Endothelial cell of umbilical vein (primary cell): ENCODE data around the gene PRKAG2. TPM values are rescaled to one million over a fixed set of nuclear protein-coding genes. Genes with fewer than 3 reads are reported as not detected.

Experiments used
- BruUV-seq: library from RNA; stranded (reverse); fragments of 400-500 nt; replicated peaks from 2 replicates; lab custom pipeline; 2021; lab: Mats Ljungman, UMichigan
- CTCF ChIA-PET: fragments of 300-600, 350-600 bp; sonication (Branson Sonifier 250); formaldehyde crosslinking; loops from one replicate; lab custom pipeline; 2021; ENCODE audit warnings: antibody characterized with exemption, inconsistent platforms; lab: Charles Lee
- POLR2A ChIA-PET: fragments of 300-600, 350-600 bp; sonication (Branson Sonifier 250); formaldehyde crosslinking; loops from one replicate; lab custom pipeline; 2021; ENCODE audit warnings: antibody characterized with exemption, inconsistent platforms; lab: Charles Lee
- DNase-seq: peaks from one replicate; pipeline ENCODE4 v3.0.0-alpha.2; 2011; ENCODE audit warnings: low read depth, low spot score
- FAIRE-seq: peaks from 2 replicates; lab custom pipeline; 2011; peaks lifted over from hg19 to GRCh38; lab: Jason Lieb, UNC
- H2AFZ ChIP-seq: 2 replicates; pipeline ENCODE4 v1.6.0; 2012; ENCODE audit warnings: low read depth, low read length, control low read depth, inconsistent platforms
- H3K27ac ChIP-seq: 2 replicates; pipeline ENCODE4 v1.5.1; 2011; ENCODE audit warnings: low read depth, mild to moderate bottlenecking, control low read depth, low read length, moderate library complexity; ENCODE audit not compliant: insufficient read depth
- H3K27me3 ChIP-seq, 2 experiments: 2 replicates each; pipeline versions ENCODE4 v1.6.0 to v1.6.1; 2011; ENCODE audit warnings: low read length in 2 of 2, mixed read lengths in 1 of 2; ENCODE audit not compliant: control insufficient read depth in 2 of 2, insufficient read depth in 2 of 2
- H3K36me3 ChIP-seq, 2 experiments: 2 replicates in 1 of 2; 3 replicates in 1 of 2; pipeline ENCODE4 v1.5.1; 2011; ENCODE audit warnings: low read length in 2 of 2, mild to moderate bottlenecking in 1 of 2, moderate library complexity in 1 of 2; ENCODE audit not compliant: control insufficient read depth in 2 of 2, insufficient read depth in 2 of 2; ENCODE audit errors: extremely low read depth in 1 of 2
- H3K4me1 ChIP-seq: 3 replicates; pipeline ENCODE4 v1.5.1; 2011; ENCODE audit warnings: mild to moderate bottlenecking, low read length; ENCODE audit not compliant: control insufficient read depth, insufficient read depth; ENCODE audit errors: extremely low read depth
- H3K4me2 ChIP-seq: 2 replicates; pipeline ENCODE4 v1.6.1; 2011; ENCODE audit warnings: low read length, control low read depth, mixed read lengths; ENCODE audit not compliant: insufficient read depth
- H3K4me3 ChIP-seq, 3 experiments: fragments of 200-600 bp in 1 of 3; sonication (generic), shearing (Covaris generic) in 1 of 3; replicated peaks in 1 of 3; 2 replicates each; pipeline ENCODE4 v1.5.1; 2011 to 2016; ENCODE audit warnings: control low read depth in 3 of 3, low read length in 3 of 3, mild to moderate bottlenecking in 2 of 3, inconsistent platforms in 1 of 3, low read depth in 1 of 3, moderate library complexity in 1 of 3; ENCODE audit not compliant: insufficient read depth in 1 of 3
- H3K79me2 ChIP-seq: 2 replicates; pipeline ENCODE4 v1.6.0; 2012; ENCODE audit warnings: low read length, inconsistent platforms; ENCODE audit not compliant: control insufficient read depth, insufficient read depth
- H3K9ac ChIP-seq: replicated peaks from 2 replicates; pipeline ENCODE3; 2011; ENCODE audit warnings: low read length, control low read depth; ENCODE audit not compliant: insufficient read depth; ENCODE audit errors: extremely low read depth
- H3K9me1 ChIP-seq: replicated peaks from 3 replicates; pipeline ENCODE4 v1.6.0; 2011; ENCODE audit warnings: mild to moderate bottlenecking, low read length; ENCODE audit not compliant: control insufficient read depth, insufficient read depth; ENCODE audit errors: extremely low read depth
- H3K9me3 ChIP-seq: replicated peaks from 2 replicates; pipeline ENCODE4 v1.5.1; 2012; ENCODE audit warnings: low read length, inconsistent platforms; ENCODE audit not compliant: control insufficient read depth, insufficient read depth
- H4K20me1 ChIP-seq: replicated peaks from 2 replicates; pipeline ENCODE3; 2011; ENCODE audit warnings: mild to moderate bottlenecking, low read length; ENCODE audit not compliant: control insufficient read depth, insufficient read depth; ENCODE audit errors: extremely low read depth
- EZH2 ChIP-seq: IDR thresholded peaks from 2 replicates; pipeline ENCODE4 v1.6.1; 2012; ENCODE audit warnings: borderline replicate concordance, low read depth, mild to moderate bottlenecking, moderate library complexity, low read length, inconsistent platforms; ENCODE audit not compliant: severe bottlenecking
- FOS ChIP-seq: IDR thresholded peaks from 2 replicates; pipeline ENCODE4 v1.6.1; 2011; ENCODE audit warnings: mild to moderate bottlenecking, low read length, moderate library complexity, borderline replicate concordance; ENCODE audit not compliant: insufficient read depth
- GATA2 ChIP-seq: IDR thresholded peaks from 2 replicates; pipeline ENCODE4 v1.7.0; 2011; ENCODE audit warnings: low read depth, mild to moderate bottlenecking, moderate library complexity, mixed read lengths, low read length; ENCODE audit not compliant: insufficient read length, insufficient read depth
- JUN ChIP-seq: IDR thresholded peaks from 2 replicates; pipeline ENCODE4 v1.6.1; 2011; ENCODE audit warnings: borderline replicate concordance, low read depth; ENCODE audit not compliant: insufficient read length, insufficient read depth
- MYC ChIP-seq: IDR thresholded peaks from one replicate; pipeline ENCODE4 v1.6.1; 2011; ENCODE audit warnings: mild to moderate bottlenecking, low read depth, low read length
- POLR2A ChIP-seq: IDR thresholded peaks from 2 replicates; pipeline ENCODE4 v1.6.1; 2012; ENCODE audit warnings: low read depth, mild to moderate bottlenecking, control low read depth, low read length
- POLR2AphosphoS5 ChIP-seq: IDR thresholded peaks from 2 replicates; pipeline ENCODE4 v1.6.1; 2012; ENCODE audit warnings: low read depth, mild to moderate bottlenecking, control low read depth, low read length, moderate library complexity; ENCODE audit not compliant: insufficient read depth
- dilution Hi-C: fragments of 300-500 bp; cut with MboI; formaldehyde crosslinking; loops from one replicate; pipeline ENCODE4 v1.15.0; 2019; ENCODE audit warnings: low sequenced_read_pairs; ENCODE audit not compliant: extremely low pct_ligation_motif_present
- intact Hi-C: fragments of 100-400 bp; cut with micrococcal nuclease; formaldehyde crosslinking; loops from one replicate; pipeline ENCODE4 v1.10.0; 2022
- polyA plus RNA-seq, 4 experiments: library from polyadenylated mRNA; depleted of rRNA in 3 of 4; stranded (reverse) in 3 of 4; unstranded in 1 of 4; fragments of >200 nt; gene quantifications; 2 replicates each; pipeline versions ENCODE4 v1.2.1 to v1.2.3, GENCODE V29; 2011 to 2012; ENCODE audit warnings: missing spikeins in 1 of 4
- total RNA-seq: library from RNA; stranded (reverse); gene quantifications from 2 replicates; pipeline ENCODE4 v1.2.3, GENCODE V29; 2021
- TF ChIP-seq, protein P1 (sequence below): IDR thresholded peaks from 2 replicates; pipeline ENCODE4 v1.6.1; 2011; ENCODE audit not compliant: insufficient read depth, insufficient read length
- TF ChIP-seq, protein P2 (sequence below), 2 donors: IDR thresholded peaks; 1 replicate in 1 of 2; 2 replicates in 1 of 2; pipeline ENCODE4 v1.5.1; 2011; ENCODE audit warnings: low read length in 2 of 2, mild to moderate bottlenecking in 2 of 2, moderate library complexity in 2 of 2, control low read depth in 1 of 2, inconsistent platforms in 1 of 2, low read depth in 1 of 2; ENCODE audit not compliant: insufficient read depth in 1 of 2; ENCODE audit errors: extremely low read depth in 1 of 2

Gene PRKAG2
- total and polyA plus RNA-seq, 2 donors (not counting 3 experiments of a cell fraction or from before 2014, with no cell fraction given) = 19.3 to 51.5 TPM

DNA sequence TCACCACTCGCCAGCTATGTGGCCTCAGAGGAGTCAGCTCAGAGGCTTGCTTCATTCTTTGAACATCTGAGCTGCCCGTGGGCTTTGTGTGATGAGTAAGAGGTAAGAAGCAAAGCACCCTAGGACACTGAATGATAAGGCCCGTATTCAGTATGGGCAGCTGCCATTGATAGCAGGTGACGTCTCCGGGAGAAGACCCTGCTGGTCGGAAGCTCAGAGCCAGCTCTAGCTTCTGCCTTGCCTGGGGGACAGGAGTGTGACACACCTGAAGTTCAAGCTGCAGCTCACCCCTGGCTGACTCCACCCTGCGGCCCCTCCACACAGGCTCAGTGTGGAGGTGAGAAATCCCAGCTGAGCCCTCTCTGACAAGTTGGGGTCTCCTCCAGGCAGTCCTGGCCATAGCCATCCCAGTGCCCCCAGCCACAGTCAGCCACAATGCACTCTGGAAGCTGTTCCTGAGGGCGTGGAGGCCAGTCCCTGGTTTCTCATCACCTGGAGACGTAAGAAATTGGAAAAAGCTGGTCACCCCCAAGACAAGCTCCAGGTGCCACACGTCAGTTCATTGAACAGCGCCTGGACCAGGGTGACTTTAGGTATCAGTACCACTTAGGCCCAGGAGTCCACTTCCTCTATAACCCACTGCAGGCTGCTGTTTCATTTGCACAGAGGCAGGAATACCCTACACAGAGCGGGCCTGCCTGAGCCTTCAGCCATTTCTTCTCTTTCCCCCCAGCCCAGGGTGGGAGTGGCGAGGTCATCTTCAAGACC is 192.3 kb downstream of the PRKAG2 start:
- TF ChIP-seq FOS (no peak), EZH2 (no peak), POLR2AphosphoS5 (no peak), GATA2 (no peak), JUN (no peak), POLR2A (no peak), MYC (no peak)
- TF ChIP-seq, protein P1, sequence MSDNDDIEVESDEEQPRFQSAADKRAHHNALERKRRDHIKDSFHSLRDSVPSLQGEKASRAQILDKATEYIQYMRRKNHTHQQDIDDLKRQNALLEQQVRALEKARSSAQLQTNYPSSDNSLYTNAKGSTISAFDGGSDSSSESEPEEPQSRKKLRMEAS = no peak
- TF ChIP-seq, protein P2, sequence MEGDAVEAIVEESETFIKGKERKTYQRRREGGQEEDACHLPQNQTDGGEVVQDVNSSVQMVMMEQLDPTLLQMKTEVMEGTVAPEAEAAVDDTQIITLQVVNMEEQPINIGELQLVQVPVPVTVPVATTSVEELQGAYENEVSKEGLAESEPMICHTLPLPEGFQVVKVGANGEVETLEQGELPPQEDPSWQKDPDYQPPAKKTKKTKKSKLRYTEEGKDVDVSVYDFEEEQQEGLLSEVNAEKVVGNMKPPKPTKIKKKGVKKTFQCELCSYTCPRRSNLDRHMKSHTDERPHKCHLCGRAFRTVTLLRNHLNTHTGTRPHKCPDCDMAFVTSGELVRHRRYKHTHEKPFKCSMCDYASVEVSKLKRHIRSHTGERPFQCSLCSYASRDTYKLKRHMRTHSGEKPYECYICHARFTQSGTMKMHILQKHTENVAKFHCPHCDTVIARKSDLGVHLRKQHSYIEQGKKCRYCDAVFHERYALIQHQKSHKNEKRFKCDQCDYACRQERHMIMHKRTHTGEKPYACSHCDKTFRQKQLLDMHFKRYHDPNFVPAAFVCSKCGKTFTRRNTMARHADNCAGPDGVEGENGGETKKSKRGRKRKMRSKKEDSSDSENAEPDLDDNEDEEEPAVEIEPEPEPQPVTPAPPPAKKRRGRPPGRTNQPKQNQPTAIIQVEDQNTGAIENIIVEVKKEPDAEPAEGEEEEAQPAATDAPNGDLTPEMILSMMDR (IDR thresholded peaks at IDR 0.05; ENCODE audit: extremely low read depth in 1 of 2, insufficient read depth in 1 of 2, low read depth in 1 of 2, low read length in 2 of 2) = no peak
- Histone ChIP-seq H4K20me1 (no peaks in the 10 kb centered on the region), H3K4me3 (no peak overlapping the region), H3K36me3 (no peaks in the 10 kb centered on the region), H3K27me3 (no peaks in the 10 kb centered on the region), H3K79me2 (no peaks in the 10 kb centered on the region), H3K9ac (no peak overlapping the region), H3K4me1 (peaks cover 22% of the 10 kb centered on the region), H3K27ac (no peak overlapping the region), H2AFZ (no peak overlapping the region), H3K9me3 (no peaks in the 10 kb centered on the region), H3K9me1 (no peaks in the 10 kb centered on the region), H3K4me2 (no peak overlapping the region)
- no peak for DNase-seq
- CTCF ChIA-PET = interaction anchor here (1.0 to 2.5 kb wide), 5 partner anchors 23 to 75 kb away, joined by 3 to 9 read pairs (median 3); no protein-coding TSS in a partner anchor
- no peak for FAIRE-seq
- dilution Hi-C loops (no loop called here), intact Hi-C loops (loop anchor here (5.0 kb wide), 4 partner anchors 43 to 222 kb away; no protein-coding TSS in a partner anchor)
- POLR2A ChIA-PET = no interaction called here
- no TSS peak for BruUV-seq
